ENCODE data around the gene FAM171A2. TPM values are rescaled to one million over a fixed set of nuclear protein-coding genes. Genes with fewer than 3 reads are reported as not detected.

Gene FAM171A2
- total RNA-seq, 2 donors from 2014 or later = 45.7 to 51.9 TPM

DNA sequence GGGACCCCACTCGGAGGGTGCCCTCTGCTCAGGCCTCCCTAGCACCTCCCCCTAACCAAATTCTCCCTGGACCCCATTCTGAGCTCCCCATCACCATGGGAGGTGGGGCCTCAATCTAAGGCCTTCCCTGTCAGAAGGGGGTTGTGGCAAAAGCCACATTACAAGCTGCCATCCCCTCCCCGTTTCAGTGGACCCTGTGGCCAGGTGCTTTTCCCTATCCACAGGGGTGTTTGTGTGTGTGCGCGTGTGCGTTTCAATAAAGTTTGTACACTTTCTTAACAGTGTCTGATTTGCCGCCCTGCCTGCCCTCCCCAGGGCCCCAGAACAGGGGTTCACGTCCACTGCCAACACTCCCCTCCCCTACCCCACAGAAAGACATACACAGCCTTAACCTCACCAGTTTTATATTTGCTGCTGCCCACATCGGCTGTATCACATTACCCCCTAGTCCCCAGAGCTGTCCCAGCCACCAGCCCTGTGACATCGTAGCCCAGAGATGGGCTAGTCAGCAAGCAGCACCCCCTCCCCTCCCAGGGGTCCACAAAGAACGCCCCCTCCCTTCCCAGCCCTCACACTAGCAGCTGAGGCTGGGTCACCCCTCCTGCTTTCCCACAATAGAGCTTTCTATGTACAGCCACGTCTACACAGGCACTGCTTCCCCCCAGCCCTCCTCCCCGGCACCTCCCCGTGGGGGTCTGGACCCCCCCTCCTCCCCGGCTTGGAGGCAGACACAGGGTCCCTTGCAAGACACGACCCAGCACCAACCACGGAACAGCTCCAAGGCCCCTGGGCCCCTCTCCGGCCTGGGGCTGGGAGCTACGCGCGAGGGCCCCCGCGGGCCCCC, 10.6 kb downstream of the FAM171A2 start:
- no peak overlapping the region for H3K27ac Mint-ChIP-seq
- no peak overlapping the region for H3K27ac ChIP-seq (ENCODE audit: low read depth, low read length)
- no peak overlapping the region for H3K4me3 ChIP-seq (ENCODE audit: low read length)
- peaks cover 3% of the 10 kb centered on the region for H3K27me3 Mint-ChIP-seq (ENCODE audit: insufficient read depth)
- WGBS, 2 experiments (ENCODE audit: insufficient coverage in 1 of 2, insufficient read length in 1 of 2) = 66 to 82% methylated on average over 8 to 22 of the region's 22 CpGs
- DNase-seq = no peak
- TF ChIP-seq, protein P1, sequence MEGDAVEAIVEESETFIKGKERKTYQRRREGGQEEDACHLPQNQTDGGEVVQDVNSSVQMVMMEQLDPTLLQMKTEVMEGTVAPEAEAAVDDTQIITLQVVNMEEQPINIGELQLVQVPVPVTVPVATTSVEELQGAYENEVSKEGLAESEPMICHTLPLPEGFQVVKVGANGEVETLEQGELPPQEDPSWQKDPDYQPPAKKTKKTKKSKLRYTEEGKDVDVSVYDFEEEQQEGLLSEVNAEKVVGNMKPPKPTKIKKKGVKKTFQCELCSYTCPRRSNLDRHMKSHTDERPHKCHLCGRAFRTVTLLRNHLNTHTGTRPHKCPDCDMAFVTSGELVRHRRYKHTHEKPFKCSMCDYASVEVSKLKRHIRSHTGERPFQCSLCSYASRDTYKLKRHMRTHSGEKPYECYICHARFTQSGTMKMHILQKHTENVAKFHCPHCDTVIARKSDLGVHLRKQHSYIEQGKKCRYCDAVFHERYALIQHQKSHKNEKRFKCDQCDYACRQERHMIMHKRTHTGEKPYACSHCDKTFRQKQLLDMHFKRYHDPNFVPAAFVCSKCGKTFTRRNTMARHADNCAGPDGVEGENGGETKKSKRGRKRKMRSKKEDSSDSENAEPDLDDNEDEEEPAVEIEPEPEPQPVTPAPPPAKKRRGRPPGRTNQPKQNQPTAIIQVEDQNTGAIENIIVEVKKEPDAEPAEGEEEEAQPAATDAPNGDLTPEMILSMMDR (conservative IDR thresholded peaks at IDR 0.05) = no peak
- peaks cover 32% of the 10 kb centered on the region for H3K36me3 ChIP-seq (ENCODE audit: control insufficient read depth, insufficient read depth, low read length)
- H3K4me1 ChIP-seq (ENCODE audit: control insufficient read depth, insufficient read depth, low read length) = no peaks in the 10 kb centered on the region
- H3K4me3 Mint-ChIP-seq = peak overlapping the region; percentile 43
- H3K4me1 Mint-ChIP-seq = no peaks in the 10 kb centered on the region
- no peaks in the 10 kb centered on the region for H3K9me3 Mint-ChIP-seq
- H3K9me3 ChIP-seq (ENCODE audit: control insufficient read depth, low read length) = no peaks in the 10 kb centered on the region
- no peaks in the 10 kb centered on the region for H3K27me3 ChIP-seq (ENCODE audit: control insufficient read depth, insufficient read depth, low read length, poor library complexity, severe bottlenecking)
- no peak overlapping the region for H3K9ac ChIP-seq (ENCODE audit: extremely low read depth, low read length, poor library complexity, severe bottlenecking)
- H3K36me3 Mint-ChIP-seq (ENCODE audit: low read depth) = peaks cover 19% of the 10 kb centered on the region

DNA sequence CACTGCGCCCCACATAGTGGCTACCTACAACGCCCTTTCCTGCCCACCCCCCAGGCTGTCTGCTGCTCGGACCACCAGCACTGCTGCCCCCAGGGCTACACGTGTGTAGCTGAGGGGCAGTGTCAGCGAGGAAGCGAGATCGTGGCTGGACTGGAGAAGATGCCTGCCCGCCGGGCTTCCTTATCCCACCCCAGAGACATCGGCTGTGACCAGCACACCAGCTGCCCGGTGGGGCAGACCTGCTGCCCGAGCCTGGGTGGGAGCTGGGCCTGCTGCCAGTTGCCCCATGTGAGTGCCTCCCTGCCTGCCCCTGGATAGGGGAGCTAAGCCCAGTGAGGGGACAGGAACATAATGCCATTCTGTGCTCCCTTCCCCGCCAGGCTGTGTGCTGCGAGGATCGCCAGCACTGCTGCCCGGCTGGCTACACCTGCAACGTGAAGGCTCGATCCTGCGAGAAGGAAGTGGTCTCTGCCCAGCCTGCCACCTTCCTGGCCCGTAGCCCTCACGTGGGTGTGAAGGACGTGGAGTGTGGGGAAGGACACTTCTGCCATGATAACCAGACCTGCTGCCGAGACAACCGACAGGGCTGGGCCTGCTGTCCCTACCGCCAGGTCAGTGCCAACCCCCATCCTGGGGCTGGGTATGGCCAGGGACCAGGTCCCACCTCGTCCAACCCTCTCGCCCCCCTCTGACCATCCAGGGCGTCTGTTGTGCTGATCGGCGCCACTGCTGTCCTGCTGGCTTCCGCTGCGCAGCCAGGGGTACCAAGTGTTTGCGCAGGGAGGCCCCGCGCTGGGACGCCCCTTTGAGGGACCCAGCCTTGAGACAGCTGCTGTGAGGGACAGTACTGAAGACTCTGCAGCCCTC, 11.5 kb downstream of the FAM171A2 start:
- H3K27ac ChIP-seq (ENCODE audit: low read depth, low read length) = no peak overlapping the region
- H3K27me3 ChIP-seq (ENCODE audit: control insufficient read depth, insufficient read depth, low read length, poor library complexity, severe bottlenecking) = no peaks in the 10 kb centered on the region
- Mint-ChIP-seq H3K9me3 (no peaks in the 10 kb centered on the region), H3K4me3 (no peak overlapping the region), H3K27ac (no peak overlapping the region), H3K4me1 (no peaks in the 10 kb centered on the region), H3K27me3 (ENCODE audit: insufficient read depth) (peaks cover 3% of the 10 kb centered on the region), H3K36me3 (ENCODE audit: low read depth) (peaks cover 19% of the 10 kb centered on the region)
- 93 to 98% methylated on average over 22 to 36 of the region's 36 CpGs for WGBS, 2 experiments (ENCODE audit: insufficient coverage in 1 of 2, insufficient read length in 1 of 2)
- no peak overlapping the region for H3K9ac ChIP-seq (ENCODE audit: extremely low read depth, low read length, poor library complexity, severe bottlenecking)
- peaks cover 28% of the 10 kb centered on the region for H3K36me3 ChIP-seq (ENCODE audit: control insufficient read depth, insufficient read depth, low read length)
- H3K4me1 ChIP-seq (ENCODE audit: control insufficient read depth, insufficient read depth, low read length) = no peaks in the 10 kb centered on the region
- H3K4me3 ChIP-seq (ENCODE audit: low read length) = no peak overlapping the region
- TF ChIP-seq, protein P1 (conservative IDR thresholded peaks at IDR 0.05) = no peak
- no peaks in the 10 kb centered on the region for H3K9me3 ChIP-seq (ENCODE audit: control insufficient read depth, low read length)
- DNase-seq = no peak

DNA sequence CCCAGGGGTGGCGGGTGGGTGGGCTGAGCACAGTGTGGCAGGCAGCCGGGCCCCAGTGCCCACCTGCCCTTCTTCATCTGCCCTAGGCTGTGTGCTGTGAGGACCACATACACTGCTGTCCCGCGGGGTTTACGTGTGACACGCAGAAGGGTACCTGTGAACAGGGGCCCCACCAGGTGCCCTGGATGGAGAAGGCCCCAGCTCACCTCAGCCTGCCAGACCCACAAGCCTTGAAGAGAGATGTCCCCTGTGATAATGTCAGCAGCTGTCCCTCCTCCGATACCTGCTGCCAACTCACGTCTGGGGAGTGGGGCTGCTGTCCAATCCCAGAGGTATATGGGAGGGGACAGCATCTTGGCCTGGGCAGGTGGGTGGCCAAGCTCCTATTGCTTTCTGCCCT, 12.2 kb downstream of the FAM171A2 start:
- Histone ChIP-seq H3K27me3 (ENCODE audit: control insufficient read depth, insufficient read depth, low read length, poor library complexity, severe bottlenecking) (no peaks in the 10 kb centered on the region), H3K9ac (ENCODE audit: extremely low read depth, low read length, poor library complexity, severe bottlenecking) (no peak overlapping the region), H3K4me1 (ENCODE audit: control insufficient read depth, insufficient read depth, low read length) (no peaks in the 10 kb centered on the region), H3K27ac (ENCODE audit: low read depth, low read length) (no peak overlapping the region), H3K36me3 (ENCODE audit: control insufficient read depth, insufficient read depth, low read length) (peaks cover 28% of the 10 kb centered on the region), H3K4me3 (ENCODE audit: low read length) (no peak overlapping the region), H3K9me3 (ENCODE audit: control insufficient read depth, low read length) (no peaks in the 10 kb centered on the region)
- Mint-ChIP-seq H3K27ac (no peak overlapping the region), H3K4me1 (no peaks in the 10 kb centered on the region), H3K9me3 (no peaks in the 10 kb centered on the region), H3K36me3 (ENCODE audit: low read depth) (peaks cover 19% of the 10 kb centered on the region), H3K27me3 (ENCODE audit: insufficient read depth) (peaks cover 3% of the 10 kb centered on the region), H3K4me3 (no peak overlapping the region)
- 93 to 100% methylated on average over 3 to 8 of the region's 8 CpGs for WGBS, 2 experiments (ENCODE audit: insufficient coverage in 1 of 2, insufficient read length in 1 of 2)
- TF ChIP-seq, protein P1 (conservative IDR thresholded peaks at IDR 0.05) = no peak
- DNase-seq = no peak

Data from endodermal cell (in vitro differentiated cells).